Breast epithelium (tissue), 3 donors: ENCODE results near the gene ASPHD1.

Source experiments
- POLR2AphosphoS5 ChIP-seq, 3 donors: sonication (generic); formaldehyde crosslinking; IDR thresholded peaks; one replicate each; pipeline ENCODE4 v1.6.1; 2017; ENCODE audit warnings: antibody characterized with exemption in 3 of 3
- TF ChIP-seq, protein P1 (sequence below), 3 donors: fragments of 450-650 bp; IDR thresholded peaks; one replicate each; pipeline ENCODE4 v1.5.1; 2016 to 2017; ENCODE audit warnings: antibody characterized with exemption in 3 of 3, mild to moderate bottlenecking in 3 of 3, moderate library complexity in 3 of 3

DNA sequence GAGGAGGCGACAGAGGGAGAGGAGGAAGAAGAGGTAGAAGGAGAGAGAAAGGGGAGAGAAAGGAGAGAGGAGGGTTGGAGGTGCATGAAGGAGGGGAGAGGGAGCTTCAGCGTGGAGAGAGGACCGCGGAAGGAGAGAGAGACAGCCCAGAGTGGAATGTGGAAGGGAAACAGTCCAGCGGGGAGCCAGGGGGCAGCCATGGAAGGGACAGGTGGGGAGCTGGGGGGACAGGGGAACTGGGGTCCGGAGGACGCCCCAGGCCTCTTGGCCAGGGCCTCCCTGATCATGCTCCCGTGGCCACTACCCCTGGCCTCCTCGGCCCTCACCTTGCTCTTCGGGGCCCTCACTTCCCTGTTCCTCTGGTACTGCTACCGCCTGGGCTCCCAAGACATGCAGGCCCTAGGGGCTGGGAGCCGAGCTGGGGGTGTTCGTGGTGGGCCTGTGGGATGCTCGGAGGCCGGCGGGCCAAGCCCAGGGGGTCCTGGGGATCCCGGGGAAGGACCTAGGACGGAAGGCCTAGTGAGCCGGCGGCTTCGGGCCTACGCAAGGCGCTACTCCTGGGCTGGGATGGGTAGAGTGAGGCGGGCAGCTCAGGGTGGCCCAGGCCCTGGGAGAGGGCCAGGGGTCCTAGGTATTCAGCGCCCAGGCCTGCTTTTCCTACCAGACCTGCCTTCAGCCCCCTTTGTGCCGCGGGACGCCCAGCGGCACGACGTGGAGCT lies 759 bp downstream of the ASPHD1 start:
- TF ChIP-seq, protein P1, sequence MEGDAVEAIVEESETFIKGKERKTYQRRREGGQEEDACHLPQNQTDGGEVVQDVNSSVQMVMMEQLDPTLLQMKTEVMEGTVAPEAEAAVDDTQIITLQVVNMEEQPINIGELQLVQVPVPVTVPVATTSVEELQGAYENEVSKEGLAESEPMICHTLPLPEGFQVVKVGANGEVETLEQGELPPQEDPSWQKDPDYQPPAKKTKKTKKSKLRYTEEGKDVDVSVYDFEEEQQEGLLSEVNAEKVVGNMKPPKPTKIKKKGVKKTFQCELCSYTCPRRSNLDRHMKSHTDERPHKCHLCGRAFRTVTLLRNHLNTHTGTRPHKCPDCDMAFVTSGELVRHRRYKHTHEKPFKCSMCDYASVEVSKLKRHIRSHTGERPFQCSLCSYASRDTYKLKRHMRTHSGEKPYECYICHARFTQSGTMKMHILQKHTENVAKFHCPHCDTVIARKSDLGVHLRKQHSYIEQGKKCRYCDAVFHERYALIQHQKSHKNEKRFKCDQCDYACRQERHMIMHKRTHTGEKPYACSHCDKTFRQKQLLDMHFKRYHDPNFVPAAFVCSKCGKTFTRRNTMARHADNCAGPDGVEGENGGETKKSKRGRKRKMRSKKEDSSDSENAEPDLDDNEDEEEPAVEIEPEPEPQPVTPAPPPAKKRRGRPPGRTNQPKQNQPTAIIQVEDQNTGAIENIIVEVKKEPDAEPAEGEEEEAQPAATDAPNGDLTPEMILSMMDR (IDR thresholded peaks at IDR 0.05), result no peak
- no peak for TF ChIP-seq POLR2AphosphoS5 (IDR thresholded peaks at IDR 0.05)
